Lung (tissue), 12 donors: ENCODE measurements around the gene TAS1R2. TPM values are rescaled to one million over a fixed set of nuclear protein-coding genes. Genes with fewer than 3 reads are reported as not detected.

ENCODE experiments used
- ATAC-seq: fragments of 200-7000 bp; cut with Tn5 transposase; one replicate; pipeline ENCODE4 v1.9.1; 2020; ENCODE audit warnings: moderate number of reproducible peaks; ENCODE audit not compliant: insufficient read depth, low FRiP score
- DNase-seq, 3 donors: peaks; one replicate each; pipeline ENCODE4 v3.0.0-alpha.2; 2013 to 2017
- H3K27ac ChIP-seq, 2 donors: one replicate each; pipeline ENCODE4 v1.5.1; 2013; ENCODE audit warnings: mild to moderate bottlenecking in 2 of 2, moderate library complexity in 2 of 2, control low read depth in 1 of 2, inconsistent platforms in 1 of 2, low read depth in 1 of 2, low read length in 1 of 2
- H3K27me3 ChIP-seq, 3 donors: one replicate each; pipeline ENCODE4 v1.5.1; 2013; ENCODE audit warnings: low read length in 2 of 3; ENCODE audit not compliant: control insufficient read depth in 3 of 3, insufficient read depth in 3 of 3
- H3K36me3 ChIP-seq, 4 donors: one replicate each; pipeline ENCODE4 v1.5.1; 2013; ENCODE audit warnings: low read length in 4 of 4, mild to moderate bottlenecking in 1 of 4, moderate library complexity in 1 of 4; ENCODE audit not compliant: control insufficient read depth in 4 of 4, insufficient read depth in 4 of 4
- H3K4me1 ChIP-seq, 5 donors: one replicate each; pipeline ENCODE4 v1.5.1; 2013; ENCODE audit warnings: low read length in 5 of 5, mild to moderate bottlenecking in 2 of 5, moderate library complexity in 1 of 5; ENCODE audit not compliant: control insufficient read depth in 5 of 5, insufficient read depth in 5 of 5
- H3K4me3 ChIP-seq: one replicate; pipeline ENCODE4 v1.5.1; 2013; ENCODE audit warnings: mild to moderate bottlenecking, control low read depth, moderate library complexity
- H3K9ac ChIP-seq, 2 donors: one replicate each; pipeline ENCODE4 v1.5.1; 2013; ENCODE audit warnings: low read length in 2 of 2, control low read depth in 1 of 2; ENCODE audit not compliant: insufficient read depth in 1 of 2
- H3K9me3 ChIP-seq, 4 donors: one replicate each; pipeline ENCODE4 v1.5.1; 2013; ENCODE audit warnings: low read length in 3 of 4, mild to moderate bottlenecking in 1 of 4, moderate library complexity in 1 of 4; ENCODE audit not compliant: control insufficient read depth in 4 of 4, insufficient read depth in 3 of 4
- CTCF ChIP-seq: IDR thresholded peaks from 2 replicates; pipeline ENCODE4 v1.5.1; 2012; ENCODE audit warnings: mild to moderate bottlenecking; ENCODE audit errors: control extremely low read depth, extremely low read depth
- WGBS, 2 donors: extraction: QIAGEN DNeasy Blood & Tissue Kit; methylation state at CpG; one replicate each; pipeline ENCODE4 v1.1.7; 2013; 5-methylcytosine and 5-hydroxymethylcytosine counted together
- polyA plus RNA-seq, 2 donors: library from polyadenylated mRNA; stranded (reverse); fragments of 200-250 nt; gene quantifications; one replicate each; pipeline ENCODE4 v1.2.1, GENCODE V29; 2013
- total RNA-seq, 2 donors: library from RNA; depleted of rRNA in 1 of 2; stranded (reverse); fragments of >200 nt in 1 of 2; gene quantifications; one replicate each; pipeline ENCODE4 v1.2.1, GENCODE V29; 2014 to 2021
- donor health status: control.
- donor health status: control.
- donor health status: Bipolar disorder and iron deficiency.
- donor health status: healthy.
- donor health status: DM: yes; HTN: yes; CAD: no.

TAS1R2 gene
- total and polyA plus RNA-seq, 4 donors: not detected

GRCh38 chr1:18881642-18882431 is 22.4 kb upstream of the TAS1R2 start:
- Histone ChIP-seq H3K4me1 (no peaks in the 10 kb centered on the region), H3K9ac (no peak overlapping the region), H3K9me3 (no peaks in the 10 kb centered on the region), H3K27me3 (no peaks in the 10 kb centered on the region), H3K4me3 (no peak overlapping the region), H3K36me3 (peaks cover 0 to 13% (median 7%) of the 10 kb centered on the region in 4 donors), H3K27ac (no peak overlapping the region)
- no peak for TF ChIP-seq CTCF
- WGBS, 2 donors: 92 to 97% methylated on average over 24 of the region's 24 CpGs
- ATAC-seq (no peak), DNase-seq (no peak)

GRCh38 chr1:18881164-18881563 is 21.7 kb upstream of the TAS1R2 start:
- H3K4me1 ChIP-seq: no peaks in the 10 kb centered on the region
- TF ChIP-seq CTCF: no peak
- 93 to 97% methylated on average over 2 of the region's 2 CpGs for WGBS, 2 donors
- no peaks in the 10 kb centered on the region for H3K9me3 ChIP-seq
- H3K27me3 ChIP-seq: no peaks in the 10 kb centered on the region
- H3K36me3 ChIP-seq: peaks cover 0 to 13% (median 7%) of the 10 kb centered on the region in 4 donors
- ATAC-seq: no peak
- no peak overlapping the region for H3K4me3 ChIP-seq
- no peak for DNase-seq
- no peak overlapping the region for H3K9ac ChIP-seq
- no peak overlapping the region for H3K27ac ChIP-seq

- no peak overlapping the region for H3K9ac ChIP-seq
- H3K36me3 ChIP-seq: peaks cover 0 to 13% (median 7%) of the 10 kb centered on the region in 4 donors
- no peak overlapping the region for H3K27ac ChIP-seq
- no peak for TF ChIP-seq CTCF
- H3K27me3 ChIP-seq: no peaks in the 10 kb centered on the region
- H3K4me3 ChIP-seq: no peak overlapping the region
- ATAC-seq (no peak), DNase-seq (no peak)
- H3K4me1 ChIP-seq: no peaks in the 10 kb centered on the region
- H3K9me3 ChIP-seq: no peaks in the 10 kb centered on the region
- 93 to 100% methylated on average over 1 of the region's 1 CpG for WGBS, 2 donors
Measured at GRCh38 chr1:18880585-18880984, 21.1 kb upstream of the TAS1R2 start.
